Measurements from ENCODE around the gene HS3ST1.
A peak's percentile ranks its signal among the peaks of the same experiment; 100 is the strongest.

The HS3ST1 gene

DNA sequence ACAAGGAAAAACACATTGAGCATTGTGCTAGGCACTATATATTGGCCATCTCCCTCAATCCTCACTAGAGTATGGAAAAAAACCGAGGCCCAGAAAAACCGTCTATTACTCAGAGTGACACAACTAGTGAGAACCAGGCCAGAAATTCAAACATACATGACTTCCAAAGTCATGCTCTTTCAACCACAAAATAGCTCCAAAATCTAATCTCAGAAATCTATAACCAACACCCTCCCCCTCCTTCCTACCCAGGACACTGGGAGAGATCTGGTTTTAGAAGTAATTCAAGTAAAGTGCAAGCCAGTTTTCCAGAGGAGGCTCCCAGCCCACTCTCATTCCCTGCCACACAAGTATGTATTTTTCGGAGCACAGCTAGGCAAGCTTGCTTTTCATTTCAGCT lies 7.6 kb downstream of the HS3ST1 start:
- H3K79me1 ChIP-seq (ENCODE audit: low read length), result no peaks in the 10 kb centered on the region
- no peak overlapping the region for H3K4me2 ChIP-seq (ENCODE audit: low read length)
- no peak for DNase-seq
- no CpG with 5 or more reads among the region's 3 CpGs for WGBS (ENCODE audit: extremely low coverage, insufficient coverage, insufficient read length)
- H4K8ac ChIP-seq (ENCODE audit: low read depth, low read length), result no peak overlapping the region
- H3K4me3 ChIP-seq (ENCODE audit: low read depth, low read length), result no peak overlapping the region
- peak overlapping the region; percentile 7 for H3K27ac ChIP-seq (ENCODE audit: low read depth, low read length)
- H2BK5ac ChIP-seq (ENCODE audit: low read depth, low read length, poor library complexity), result no peak overlapping the region
- H3K4ac ChIP-seq (ENCODE audit: low read depth, low read length), result no peak overlapping the region
- no peaks in the 10 kb centered on the region for H3K27me3 ChIP-seq (ENCODE audit: insufficient read depth, low read length)
- H2BK120ac ChIP-seq (ENCODE audit: insufficient read depth, low read length, poor library complexity), result no peak overlapping the region
- no peaks in the 10 kb centered on the region for H3K4me1 ChIP-seq (ENCODE audit: control insufficient read depth in 1 of 2, insufficient read depth in 2 of 2, low read length in 2 of 2)
- no peaks in the 10 kb centered on the region for H3K36me3 ChIP-seq (ENCODE audit: control insufficient read depth in 1 of 2, insufficient read depth in 2 of 2, low read length in 2 of 2)
- H2AK5ac ChIP-seq (ENCODE audit: low read length), result no peak overlapping the region
- H2BK12ac ChIP-seq (ENCODE audit: low read length), result no peak overlapping the region
- H3K79me2 ChIP-seq (ENCODE audit: control insufficient read depth, insufficient read depth, low read length, poor library complexity), result no peaks in the 10 kb centered on the region
- H3K9me3 ChIP-seq (ENCODE audit: insufficient read depth, low read depth, low read length), result no peaks in the 10 kb centered on the region
- no peak overlapping the region for H3K9ac ChIP-seq (ENCODE audit: low read length)
- H4K91ac ChIP-seq (ENCODE audit: low read depth, low read length), result no peak overlapping the region
- no peak overlapping the region for H3K23ac ChIP-seq (ENCODE audit: low read length)
- H3K18ac ChIP-seq (ENCODE audit: low read length), result no peak overlapping the region
- H4K12ac ChIP-seq (ENCODE audit: low read depth, low read length), result no peak overlapping the region
- no peak overlapping the region for H2AFZ ChIP-seq (ENCODE audit: insufficient read depth, low read length, poor library complexity)
- no peak overlapping the region for H3K14ac ChIP-seq (ENCODE audit: low read length)

- H3K4ac ChIP-seq (ENCODE audit: low read depth, low read length), result no peak overlapping the region
- no peak overlapping the region for H2BK120ac ChIP-seq (ENCODE audit: insufficient read depth, low read length, poor library complexity)
- no peaks in the 10 kb centered on the region for H3K79me1 ChIP-seq (ENCODE audit: low read length)
- no peak overlapping the region for H3K23ac ChIP-seq (ENCODE audit: low read length)
- no peak overlapping the region for H2BK5ac ChIP-seq (ENCODE audit: low read depth, low read length, poor library complexity)
- no peak overlapping the region for H3K4me2 ChIP-seq (ENCODE audit: low read length)
- H4K12ac ChIP-seq (ENCODE audit: low read depth, low read length), result no peak overlapping the region
- H3K9ac ChIP-seq (ENCODE audit: low read length), result no peak overlapping the region
- H3K18ac ChIP-seq (ENCODE audit: low read length), result no peak overlapping the region
- no peaks in the 10 kb centered on the region for H3K79me2 ChIP-seq (ENCODE audit: control insufficient read depth, insufficient read depth, low read length, poor library complexity)
- H3K9me3 ChIP-seq (ENCODE audit: insufficient read depth, low read depth, low read length), result no peaks in the 10 kb centered on the region
- peak in 1 of 2 donors; percentile 49 for DNase-seq
- no peak overlapping the region for H4K8ac ChIP-seq (ENCODE audit: low read depth, low read length)
- no peak overlapping the region for H3K4me3 ChIP-seq (ENCODE audit: low read depth, low read length)
- no peak overlapping the region for H3K14ac ChIP-seq (ENCODE audit: low read length)
- no peaks in the 10 kb centered on the region for H3K4me1 ChIP-seq (ENCODE audit: control insufficient read depth in 1 of 2, insufficient read depth in 2 of 2, low read length in 2 of 2)
- H2AFZ ChIP-seq (ENCODE audit: insufficient read depth, low read length, poor library complexity), result no peak overlapping the region
- no peaks in the 10 kb centered on the region for H3K36me3 ChIP-seq (ENCODE audit: control insufficient read depth in 1 of 2, insufficient read depth in 2 of 2, low read length in 2 of 2)
- H2BK12ac ChIP-seq (ENCODE audit: low read length), result no peak overlapping the region
- no peak overlapping the region for H4K91ac ChIP-seq (ENCODE audit: low read depth, low read length)
- no peaks in the 10 kb centered on the region for H3K27me3 ChIP-seq (ENCODE audit: insufficient read depth, low read length)
- no CpG with 5 or more reads among the region's 8 CpGs for WGBS (ENCODE audit: extremely low coverage, insufficient coverage, insufficient read length)
- no peak overlapping the region for H3K27ac ChIP-seq (ENCODE audit: low read depth, low read length)
- no peak overlapping the region for H2AK5ac ChIP-seq (ENCODE audit: low read length)
These were observed 8.4 kb downstream of the HS3ST1 start for GRCh38 chr4:11420327-11420726.

DNA sequence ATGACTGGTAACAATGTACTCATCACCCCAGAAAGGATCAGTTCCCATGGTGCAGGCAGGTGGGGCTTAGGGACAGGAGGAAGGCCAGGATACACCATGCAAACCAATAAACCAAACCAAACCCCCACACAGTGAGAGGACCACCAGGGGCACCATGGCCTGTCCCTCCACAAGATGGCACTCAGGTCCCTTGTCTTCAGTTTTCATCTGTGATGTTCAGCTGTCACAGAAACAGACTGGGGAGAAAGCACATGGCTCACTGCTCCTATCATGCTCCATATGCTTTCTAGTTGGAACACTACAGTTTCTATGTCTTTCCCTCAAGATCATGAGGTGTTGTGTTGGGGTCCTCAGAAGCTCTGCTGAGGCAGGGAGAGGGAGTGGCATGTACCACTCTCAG lies 10.1 kb downstream of the HS3ST1 start:
- no peak overlapping the region for H4K12ac ChIP-seq (ENCODE audit: low read depth, low read length)
- H3K4me2 ChIP-seq (ENCODE audit: low read length), result no peak overlapping the region
- no peaks in the 10 kb centered on the region for H3K79me1 ChIP-seq (ENCODE audit: low read length)
- H4K8ac ChIP-seq (ENCODE audit: low read depth, low read length), result no peak overlapping the region
- H3K4me3 ChIP-seq (ENCODE audit: low read depth, low read length), result no peak overlapping the region
- no peak overlapping the region for H2AK5ac ChIP-seq (ENCODE audit: low read length)
- no peaks in the 10 kb centered on the region for H3K4me1 ChIP-seq (ENCODE audit: control insufficient read depth in 1 of 2, insufficient read depth in 2 of 2, low read length in 2 of 2)
- no peaks in the 10 kb centered on the region for H3K79me2 ChIP-seq (ENCODE audit: control insufficient read depth, insufficient read depth, low read length, poor library complexity)
- no peak overlapping the region for H2BK12ac ChIP-seq (ENCODE audit: low read length)
- no peak overlapping the region for H3K27ac ChIP-seq (ENCODE audit: low read depth, low read length)
- no peak for DNase-seq
- no peak overlapping the region for H3K18ac ChIP-seq (ENCODE audit: low read length)
- H2BK120ac ChIP-seq (ENCODE audit: insufficient read depth, low read length, poor library complexity), result no peak overlapping the region
- H3K23ac ChIP-seq (ENCODE audit: low read length), result no peak overlapping the region
- no peak overlapping the region for H4K91ac ChIP-seq (ENCODE audit: low read depth, low read length)
- H2BK5ac ChIP-seq (ENCODE audit: low read depth, low read length, poor library complexity), result no peak overlapping the region
- no peak overlapping the region for H2AFZ ChIP-seq (ENCODE audit: insufficient read depth, low read length, poor library complexity)
- H3K9me3 ChIP-seq (ENCODE audit: insufficient read depth, low read depth, low read length), result no peaks in the 10 kb centered on the region
- no peaks in the 10 kb centered on the region for H3K27me3 ChIP-seq (ENCODE audit: insufficient read depth, low read length)
- H3K36me3 ChIP-seq (ENCODE audit: control insufficient read depth in 1 of 2, insufficient read depth in 2 of 2, low read length in 2 of 2), result no peaks in the 10 kb centered on the region
- no peak overlapping the region for H3K4ac ChIP-seq (ENCODE audit: low read depth, low read length)
- no peak overlapping the region for H3K9ac ChIP-seq (ENCODE audit: low read length)
- H3K14ac ChIP-seq (ENCODE audit: low read length), result no peak overlapping the region

DNA sequence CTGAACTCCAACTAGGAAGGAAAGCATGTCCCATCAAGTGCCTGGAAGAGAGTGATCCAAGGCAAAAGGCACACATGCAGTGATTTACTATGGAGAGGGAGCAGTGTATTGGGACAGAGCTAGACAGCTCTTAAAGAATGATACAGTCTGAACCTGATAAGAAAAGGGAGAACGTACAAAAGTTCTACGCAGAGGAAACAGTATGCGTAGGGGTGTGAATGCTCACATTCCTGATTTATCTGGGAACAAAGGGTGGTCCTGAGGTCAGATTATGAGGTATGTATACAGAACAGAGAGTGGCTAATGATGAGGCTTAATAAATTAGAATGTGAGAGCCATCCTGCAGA lies 12.0 kb downstream of the HS3ST1 start:
- DNase-seq, result no peak
- Histone ChIP-seq H3K18ac (ENCODE audit: low read length) (no peak overlapping the region), H3K4ac (ENCODE audit: low read depth, low read length) (no peak overlapping the region), H3K79me1 (ENCODE audit: low read length) (no peaks in the 10 kb centered on the region), H2BK12ac (ENCODE audit: low read length) (no peak overlapping the region), H3K36me3 (ENCODE audit: control insufficient read depth in 1 of 2, insufficient read depth in 2 of 2, low read length in 2 of 2) (no peaks in the 10 kb centered on the region), H2BK120ac (ENCODE audit: insufficient read depth, low read length, poor library complexity) (no peak overlapping the region), H3K14ac (ENCODE audit: low read length) (no peak overlapping the region), H3K9ac (ENCODE audit: low read length) (peak overlapping the region; percentile 11), H3K27me3 (ENCODE audit: insufficient read depth, low read length) (no peaks in the 10 kb centered on the region), H4K91ac (ENCODE audit: low read depth, low read length) (no peak overlapping the region), H3K4me2 (ENCODE audit: low read length) (no peak overlapping the region), H3K4me1 (ENCODE audit: control insufficient read depth in 1 of 2, insufficient read depth in 2 of 2, low read length in 2 of 2) (no peaks in the 10 kb centered on the region), H3K79me2 (ENCODE audit: control insufficient read depth, insufficient read depth, low read length, poor library complexity) (no peaks in the 10 kb centered on the region), H2AK5ac (ENCODE audit: low read length) (no peak overlapping the region), H4K8ac (ENCODE audit: low read depth, low read length) (no peak overlapping the region), H3K27ac (ENCODE audit: low read depth, low read length) (no peak overlapping the region), H3K4me3 (ENCODE audit: low read depth, low read length) (no peak overlapping the region), H4K12ac (ENCODE audit: low read depth, low read length) (no peak overlapping the region), H2BK5ac (ENCODE audit: low read depth, low read length, poor library complexity) (no peak overlapping the region), H2AFZ (ENCODE audit: insufficient read depth, low read length, poor library complexity) (no peak overlapping the region), H3K23ac (ENCODE audit: low read length) (no peak overlapping the region), H3K9me3 (ENCODE audit: insufficient read depth, low read depth, low read length) (no peaks in the 10 kb centered on the region)
- no CpG with 5 or more reads among the region's 3 CpGs for WGBS (ENCODE audit: extremely low coverage, insufficient coverage, insufficient read length)
